Ishikawa (cell line): ENCODE data around the gene PPM1J.
A peak's percentile ranks its signal among the peaks of the same experiment; 100 is the strongest.

ENCODE experiments used
- CEBPB ChIP-seq: IDR thresholded peaks from 2 replicates; pipeline ENCODE4 v1.6.1; 2012
- CREB1 ChIP-seq: IDR thresholded peaks from 2 replicates; pipeline ENCODE4 v1.6.1; 2012; ENCODE audit warnings: low read depth
- EGR1 ChIP-seq: IDR thresholded peaks from 2 replicates; pipeline ENCODE4 v1.6.1; 2012
- FOXM1 ChIP-seq: IDR thresholded peaks from 2 replicates; pipeline ENCODE4 v1.6.1; 2012; ENCODE audit warnings: low read depth, borderline replicate concordance
- MAX ChIP-seq: IDR thresholded peaks from 2 replicates; pipeline ENCODE4 v1.6.1; 2012
- NFIC ChIP-seq: IDR thresholded peaks from 2 replicates; pipeline ENCODE4 v1.6.1; 2012
- RAD21 ChIP-seq: IDR thresholded peaks from 2 replicates; pipeline ENCODE4 v1.6.1; 2012; ENCODE audit warnings: low read depth
- REST ChIP-seq: IDR thresholded peaks from 2 replicates; pipeline ENCODE4 v1.6.1; 2012; ENCODE audit warnings: low read depth, mild to moderate bottlenecking
- TAF1 ChIP-seq: IDR thresholded peaks from 2 replicates; pipeline ENCODE4 v1.6.1; 2012; ENCODE audit warnings: low read depth, mild to moderate bottlenecking
- TCF12 ChIP-seq: IDR thresholded peaks from 2 replicates; pipeline ENCODE4 v1.6.1; 2012; ENCODE audit warnings: low read depth
- TEAD4 ChIP-seq: IDR thresholded peaks from 2 replicates; pipeline ENCODE4 v1.6.1; 2012
- YY1 ChIP-seq: IDR thresholded peaks from 2 replicates; pipeline ENCODE4 v1.6.1; 2012; ENCODE audit warnings: low read depth
- ZBTB7A ChIP-seq: IDR thresholded peaks from 2 replicates; pipeline ENCODE4 v1.6.1; 2012; ENCODE audit warnings: low read depth

Gene PPM1J

GRCh38 chr1:112731451-112731850 is 16.3 kb upstream of the PPM1J start:
- no peak for TF ChIP-seq TEAD4
- no peak for TF ChIP-seq ZBTB7A
- no peak for TF ChIP-seq RAD21

GRCh38 chr1:112729909-112730308 is 14.8 kb upstream of the PPM1J start:
- TF ChIP-seq TCF12 (no peak), CEBPB (no peak), REST (no peak), TEAD4 (no peak)

GRCh38 chr1:112728306-112728971 is 13.3 kb upstream of the PPM1J start:
- peak; percentile 35; the same call in 1 of the 2 replicates for TF ChIP-seq MAX

GRCh38 chr1:112727716-112728115 is 12.6 kb upstream of the PPM1J start:
- no peak for TF ChIP-seq CREB1
- no peak for TF ChIP-seq NFIC

GRCh38 chr1:112723511-112723839 is 8.3 kb upstream of the PPM1J start:
- TF ChIP-seq NFIC (no peak), RAD21 (no peak), REST (no peak), MAX (no peak), EGR1 (no peak), TCF12 (no peak), CEBPB (no peak), ZBTB7A (no peak), YY1 (no peak)

GRCh38 chr1:112722601-112723510 is 7.7 kb upstream of the PPM1J start:
- TF ChIP-seq TEAD4 (no peak), CEBPB (no peak), MAX (no peak), ZBTB7A (no peak), TCF12 (no peak), TAF1 (no peak), EGR1 (no peak), YY1 (no peak), FOXM1 (no peak), REST (no peak)
